Activated CD4-positive, CD25-positive, alpha-beta regulatory T cell treated with anti-CD3 and anti-CD28 coated beads, Interleukin-2, amount 50 U/mL, for 72 hours (primary cell): ENCODE measurements around the gene UBE2V1.

Source experiments
- DNase-seq: peaks from one replicate; pipeline ENCODE4 v3.0.0; 2021

Gene UBE2V1

DNA sequence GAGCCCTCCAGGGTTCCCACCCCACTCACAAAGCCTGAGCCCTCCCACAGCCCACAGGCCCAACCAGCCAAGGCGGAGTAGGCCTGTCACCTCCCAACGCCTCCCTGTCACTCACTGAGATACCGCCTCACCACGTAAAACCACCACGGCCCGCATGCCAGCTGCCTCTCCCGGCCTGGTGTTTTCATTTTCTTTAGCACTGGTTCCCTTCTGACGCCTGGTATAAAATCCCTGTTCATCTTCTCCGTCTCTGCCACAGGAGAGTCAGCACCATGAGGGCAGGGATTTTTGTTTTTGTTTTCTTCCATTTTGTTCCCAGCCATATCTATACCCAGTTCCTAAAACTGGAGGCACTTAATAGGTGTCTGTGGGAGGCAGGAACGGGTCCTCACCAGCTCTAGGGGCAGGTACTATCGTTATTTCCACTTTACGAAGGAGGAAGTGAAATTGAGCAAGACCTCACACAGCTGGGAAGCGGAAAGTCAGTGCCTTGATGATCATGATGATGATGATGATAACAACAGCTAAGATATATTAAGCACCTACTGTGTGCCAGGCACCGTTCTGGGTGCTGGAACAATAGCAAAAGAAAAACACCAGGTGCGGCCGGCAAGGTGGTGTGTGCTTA is 71.6 kb downstream of the UBE2V1 start:
- DNase-seq, result no peak

DNA sequence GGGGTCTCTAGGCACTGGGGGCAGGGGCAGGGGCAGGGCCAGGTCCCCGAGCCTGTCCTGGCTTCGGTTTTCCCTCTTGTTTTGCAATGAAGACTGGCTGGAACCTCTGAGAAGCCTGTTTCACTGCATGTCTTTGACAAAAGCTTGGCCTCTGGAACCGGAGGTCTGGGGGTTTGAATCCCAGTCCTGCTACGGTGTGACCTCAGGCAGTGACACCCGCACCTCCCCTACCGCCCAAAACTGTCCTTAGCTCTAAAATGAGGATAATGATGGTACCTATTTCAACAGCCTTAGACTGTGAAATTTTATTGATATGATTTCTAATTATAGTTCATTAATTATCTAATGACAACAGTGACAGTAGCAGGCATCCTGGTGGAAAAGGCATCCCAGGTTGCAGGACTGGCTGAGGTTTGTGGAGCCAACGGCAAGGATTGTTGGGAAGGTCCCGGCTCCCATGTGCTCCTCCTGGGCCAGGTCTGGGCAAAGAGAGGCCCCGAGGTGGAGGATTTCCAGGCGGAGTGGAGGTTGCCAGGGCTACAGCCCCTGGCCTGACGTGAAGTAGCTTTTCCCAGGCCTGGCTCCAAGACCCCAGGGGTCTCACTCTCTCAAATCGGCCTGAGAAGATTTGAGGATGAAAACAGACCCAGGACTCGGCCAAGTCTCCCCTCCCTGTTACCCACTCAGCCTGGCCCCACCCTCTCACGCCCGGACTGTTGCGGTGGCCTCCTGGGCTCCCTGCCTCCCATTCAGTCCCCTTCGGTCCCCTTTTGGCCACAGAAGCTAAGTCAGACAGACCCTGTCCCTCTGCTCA is 72.3 kb downstream of the UBE2V1 start:
- DNase-seq, result no peak

DNA sequence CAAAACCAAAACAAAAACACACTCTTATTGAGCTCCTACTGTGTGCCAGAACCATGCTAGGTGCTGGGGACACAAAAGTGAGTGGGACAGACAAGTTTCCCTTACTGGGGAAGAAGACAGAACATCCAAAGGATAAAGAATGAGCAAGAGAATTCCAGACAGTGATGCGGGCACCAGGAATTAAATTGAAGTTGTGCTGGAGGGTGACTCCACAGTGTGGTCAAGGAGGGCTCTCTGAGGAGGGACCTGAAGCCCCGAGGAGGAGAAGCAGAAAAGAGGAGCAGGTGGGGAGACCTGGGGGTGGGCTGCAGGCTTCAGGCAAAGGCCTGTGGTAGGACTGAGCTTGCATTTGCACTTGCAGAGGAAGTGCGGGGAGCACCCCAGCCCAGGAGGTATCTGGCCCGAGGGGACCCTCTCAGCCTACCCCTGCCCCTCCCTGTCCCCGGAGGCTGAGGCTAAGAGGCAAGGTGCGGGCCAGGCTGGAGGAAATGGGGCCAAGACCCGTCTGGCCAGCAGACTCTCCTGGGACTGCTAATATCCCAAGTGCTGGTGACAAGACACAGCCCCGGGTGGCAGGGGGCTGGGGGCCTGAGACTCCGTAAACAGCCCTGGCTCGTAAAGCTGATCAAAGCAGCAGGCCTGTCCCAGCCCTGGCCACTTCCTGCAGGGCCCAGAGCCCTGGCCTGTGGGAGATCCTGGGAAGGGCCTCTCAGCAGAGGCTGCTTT is 73.1 kb downstream of the UBE2V1 start:
- DNase-seq, result no peak

DNA sequence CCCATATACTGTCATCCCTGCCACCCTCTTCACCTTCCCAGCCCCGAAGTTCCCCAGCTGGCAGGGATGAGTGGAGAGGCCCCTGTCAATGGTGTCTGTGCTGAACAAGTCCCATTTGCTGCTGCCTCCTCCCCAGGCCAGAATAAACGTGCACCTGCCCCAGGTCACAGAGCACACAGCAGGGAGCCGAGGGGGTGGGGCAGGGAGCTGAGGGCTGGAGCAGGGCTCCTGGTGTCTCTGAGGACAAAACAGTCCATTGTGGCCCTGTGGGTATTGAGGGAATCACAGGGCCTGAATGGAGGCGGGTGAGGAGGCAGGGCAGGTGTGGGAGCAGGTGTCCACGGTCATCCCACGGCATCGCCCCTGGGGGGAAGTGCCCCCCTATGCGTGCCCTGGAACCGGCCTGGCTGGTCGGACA is 74.4 kb downstream of the UBE2V1 start:
- DNase-seq, result no peak

DNA sequence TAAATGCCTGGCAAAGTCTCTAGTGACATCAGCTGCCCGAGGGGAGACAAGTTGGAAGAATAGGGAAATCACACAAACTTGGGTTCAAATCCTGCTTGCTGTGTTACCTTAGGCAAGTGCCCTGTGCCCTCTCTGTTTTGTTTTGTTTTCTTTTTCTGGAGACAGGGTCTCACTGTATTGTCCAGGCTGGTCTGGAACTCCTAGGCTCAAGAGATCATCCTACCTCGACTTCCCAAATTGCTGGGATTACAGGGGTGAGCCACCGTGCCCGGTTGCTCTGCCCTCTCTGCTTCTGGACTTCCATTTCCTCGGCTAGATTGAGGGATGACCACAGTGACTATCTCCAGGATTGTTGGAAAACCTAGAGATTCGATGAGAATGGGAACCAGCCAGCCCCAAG is 74.8 kb downstream of the UBE2V1 start:
- DNase-seq, result no peak

DNA sequence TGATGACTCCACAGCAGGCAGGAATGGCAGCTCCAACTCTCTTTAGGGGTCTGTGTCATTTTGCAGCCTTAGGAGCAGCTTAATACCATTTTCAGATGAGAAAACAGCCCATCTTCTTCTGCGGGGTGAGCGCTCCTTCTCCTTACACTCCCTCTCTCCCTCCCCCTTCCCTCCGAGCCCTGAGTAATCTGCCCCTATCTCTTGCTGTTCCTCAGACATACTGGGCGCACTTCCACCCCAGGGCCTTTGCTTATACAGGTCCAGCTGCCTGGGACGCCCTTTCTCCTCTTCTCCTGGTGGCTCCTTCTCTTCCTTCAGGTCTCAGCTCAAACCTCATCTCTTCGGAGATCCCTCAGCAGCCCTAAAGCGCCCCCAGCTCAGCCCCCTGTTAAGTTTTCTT is 75.4 kb downstream of the UBE2V1 start:
- DNase-seq, result no peak

DNA sequence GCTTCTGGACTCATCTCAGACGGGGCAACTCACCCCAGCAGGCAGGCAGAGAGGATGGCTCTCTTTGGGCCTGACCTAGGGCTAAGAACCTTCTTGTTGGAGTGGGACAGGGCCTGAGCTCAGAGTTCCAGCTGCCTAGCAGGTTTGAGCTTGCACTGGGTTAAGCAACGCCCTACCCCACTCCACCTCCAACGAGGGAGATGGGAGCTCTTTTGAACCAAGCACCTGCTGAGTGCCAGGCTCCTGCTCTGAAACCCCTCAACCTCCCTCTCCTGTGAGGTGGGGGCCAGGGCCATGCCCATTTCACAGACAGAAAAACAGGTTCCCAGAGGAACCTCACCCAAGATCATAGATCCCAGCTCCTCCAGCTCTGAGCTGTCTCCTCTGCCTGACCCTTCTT is 75.8 kb downstream of the UBE2V1 start:
- DNase-seq, result no peak

DNA sequence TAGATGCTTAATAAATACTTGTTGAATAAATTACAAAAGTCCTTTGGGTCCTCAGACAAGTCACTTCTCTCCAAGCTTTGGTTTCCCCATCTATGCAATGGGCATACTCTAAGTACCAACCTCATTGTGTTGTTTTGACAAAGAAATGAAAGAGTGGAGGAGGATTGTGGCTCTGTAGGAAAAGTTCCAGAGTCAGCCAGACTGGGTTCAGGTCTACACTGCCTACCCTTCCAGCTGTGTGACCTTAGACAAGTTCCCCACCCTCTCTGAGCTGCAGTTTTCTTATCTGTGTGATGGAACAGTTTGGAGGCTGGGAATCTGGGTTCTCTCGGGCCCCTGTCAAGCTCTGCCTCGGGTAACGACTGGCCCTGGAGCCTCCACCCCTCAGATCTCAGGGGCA is 76.2 kb downstream of the UBE2V1 start:
- DNase-seq, result no peak

DNA sequence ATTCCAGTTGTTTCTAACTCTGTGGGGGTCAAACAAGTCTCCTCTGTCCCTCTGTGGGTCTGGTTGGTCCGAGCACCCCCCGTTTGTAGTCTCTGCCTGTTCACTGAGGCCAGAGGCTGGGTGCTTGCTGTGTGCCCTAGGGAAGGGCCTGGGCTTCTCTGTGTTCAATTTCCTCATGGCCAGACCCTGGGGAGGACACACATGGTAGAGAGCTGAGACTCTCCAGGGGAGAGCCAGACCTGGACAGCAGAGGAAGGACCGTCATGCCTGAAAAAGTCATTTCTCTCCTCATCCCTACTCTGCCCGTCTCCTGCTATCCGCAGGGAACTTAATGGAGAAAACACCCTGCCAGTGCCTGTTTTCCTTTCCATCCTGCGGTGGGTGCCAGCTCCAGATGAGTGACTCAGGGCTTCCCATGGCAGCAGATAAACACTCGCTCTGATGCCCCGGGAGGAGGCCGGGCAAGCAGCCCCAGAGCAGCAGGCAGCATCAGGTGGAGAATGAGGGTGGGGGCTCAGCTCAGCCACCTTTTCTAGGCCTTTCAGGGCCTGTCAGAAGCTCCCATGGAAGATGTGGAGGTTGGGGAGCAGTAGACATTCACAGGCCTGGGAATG is 78.3 kb downstream of the UBE2V1 start:
- DNase-seq, result no peak

DNA sequence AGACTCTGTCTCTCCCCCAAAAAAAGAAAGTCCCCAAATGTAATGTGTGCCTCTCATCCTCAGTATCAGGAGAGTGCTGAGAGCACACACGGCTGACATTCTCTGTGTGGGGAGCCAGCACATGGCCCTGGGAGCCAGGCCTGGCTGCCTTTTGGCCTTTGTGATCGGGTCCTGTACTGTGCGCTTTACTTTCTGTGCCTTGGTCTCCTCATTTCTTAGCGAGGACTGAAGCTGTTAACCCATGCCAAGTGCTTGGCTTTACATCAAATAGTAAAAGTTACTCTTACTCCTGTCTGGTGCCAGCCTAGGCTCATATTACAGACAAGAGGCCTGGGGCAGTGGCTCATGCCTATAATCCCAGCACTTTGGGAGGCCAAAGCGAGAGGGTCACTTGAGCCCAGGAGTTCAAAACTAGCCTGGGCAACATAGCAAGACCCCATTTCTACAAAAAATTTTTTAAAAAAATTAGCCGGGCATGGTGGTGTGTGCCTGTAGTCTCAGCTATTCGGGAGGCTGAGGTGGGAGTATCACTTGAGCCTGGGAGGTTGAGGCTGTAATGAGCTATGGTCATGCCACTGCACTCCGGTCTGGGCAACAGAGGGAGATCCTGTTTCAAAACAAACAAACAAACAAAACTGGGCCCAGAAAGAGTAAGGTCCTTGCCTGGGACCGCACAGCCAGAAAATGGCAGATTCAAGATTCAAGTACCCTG is 79.8 kb downstream of the UBE2V1 start:
- no peak for DNase-seq
